Urinary bladder (tissue), 4 donors: ENCODE results near the gene ZNF541. TPM values are rescaled to one million over a fixed set of nuclear protein-coding genes. Genes with fewer than 3 reads are reported as not detected.
A peak's percentile ranks its signal among the peaks of the same experiment; 100 is the strongest.

ENCODE experiments used
- DNase-seq: peaks from one replicate; pipeline ENCODE4 v3.0.0-alpha.2; 2015; ENCODE audit errors: extremely low spot score
- H3K27ac ChIP-seq: one replicate; pipeline ENCODE4 v1.5.1; 2013; ENCODE audit warnings: low read depth, mild to moderate bottlenecking, moderate library complexity
- H3K36me3 ChIP-seq: one replicate; pipeline ENCODE4 v1.6.1; 2013; ENCODE audit warnings: mild to moderate bottlenecking, moderate library complexity; ENCODE audit not compliant: insufficient read depth
- H3K4me1 ChIP-seq: one replicate; pipeline ENCODE4 v1.6.1; 2013; ENCODE audit warnings: mild to moderate bottlenecking, moderate library complexity; ENCODE audit not compliant: insufficient read depth
- H3K4me3 ChIP-seq: one replicate; pipeline ENCODE4 v1.5.1; 2013; ENCODE audit warnings: low read depth, low read length
- WGBS: extraction: QIAGEN DNeasy Blood & Tissue Kit; methylation state at CpG from one replicate; pipeline ENCODE4 v1.1.7; 2013; 5-methylcytosine and 5-hydroxymethylcytosine counted together
- polyA plus RNA-seq: library from polyadenylated mRNA; stranded (reverse); fragments of 200-250 nt; gene quantifications from one replicate; pipeline ENCODE4 v1.2.3, GENCODE V29; 2013
- total RNA-seq: library from RNA; depleted of rRNA; stranded (reverse); fragments of >200 nt; gene quantifications from one replicate; pipeline ENCODE4 v1.2.3, GENCODE V29; 2014
- donor health status: healthy with polysubstance abuse.
- donor health status: healthy.

Gene ZNF541, protein sequence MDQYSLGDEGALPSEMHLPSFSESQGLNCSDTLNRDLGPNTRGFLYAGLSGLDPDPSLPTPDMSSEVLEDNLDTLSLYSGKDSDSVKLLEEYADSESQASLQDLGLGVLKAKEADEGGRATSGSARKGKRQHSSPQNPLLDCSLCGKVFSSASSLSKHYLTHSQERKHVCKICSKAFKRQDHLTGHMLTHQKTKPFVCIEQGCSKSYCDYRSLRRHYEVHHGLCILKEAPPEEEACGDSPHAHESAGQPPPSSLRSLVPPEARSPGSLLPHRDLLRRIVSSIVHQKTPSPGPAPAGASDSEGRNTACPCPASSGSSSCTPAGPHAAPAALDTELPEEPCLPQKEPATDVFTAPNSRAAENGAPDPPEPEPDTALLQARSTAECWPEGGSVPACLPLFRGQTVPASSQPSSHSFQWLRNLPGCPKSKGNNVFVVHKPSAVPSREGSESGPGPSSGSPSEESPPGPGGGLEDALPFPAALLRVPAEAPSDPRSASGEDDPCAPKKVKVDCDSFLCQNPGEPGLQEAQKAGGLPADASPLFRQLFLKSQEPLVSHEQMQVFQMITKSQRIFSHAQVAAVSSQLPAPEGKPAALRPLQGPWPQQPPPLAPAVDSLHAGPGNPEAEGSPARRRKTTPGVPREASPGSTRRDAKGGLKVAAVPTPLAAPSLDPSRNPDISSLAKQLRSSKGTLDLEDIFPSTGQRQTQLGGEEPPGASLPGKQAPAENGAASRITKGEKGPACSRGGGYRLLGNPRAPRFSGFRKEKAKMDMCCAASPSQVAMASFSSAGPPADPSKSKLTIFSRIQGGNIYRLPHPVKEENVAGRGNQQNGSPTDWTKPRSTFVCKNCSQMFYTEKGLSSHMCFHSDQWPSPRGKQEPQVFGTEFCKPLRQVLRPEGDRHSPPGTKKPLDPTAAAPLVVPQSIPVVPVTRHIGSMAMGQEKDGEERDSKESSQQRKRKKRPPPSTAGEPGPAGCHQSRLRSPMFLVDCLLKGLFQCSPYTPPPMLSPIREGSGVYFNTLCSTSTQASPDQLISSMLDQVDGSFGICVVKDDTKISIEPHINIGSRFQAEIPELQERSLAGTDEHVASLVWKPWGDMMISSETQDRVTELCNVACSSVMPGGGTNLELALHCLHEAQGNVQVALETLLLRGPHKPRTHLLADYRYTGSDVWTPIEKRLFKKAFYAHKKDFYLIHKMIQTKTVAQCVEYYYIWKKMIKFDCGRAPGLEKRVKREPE (N-terminal part only)
- total RNA-seq, result 0.16 TPM
- 0.25 TPM for polyA plus RNA-seq

DNA sequence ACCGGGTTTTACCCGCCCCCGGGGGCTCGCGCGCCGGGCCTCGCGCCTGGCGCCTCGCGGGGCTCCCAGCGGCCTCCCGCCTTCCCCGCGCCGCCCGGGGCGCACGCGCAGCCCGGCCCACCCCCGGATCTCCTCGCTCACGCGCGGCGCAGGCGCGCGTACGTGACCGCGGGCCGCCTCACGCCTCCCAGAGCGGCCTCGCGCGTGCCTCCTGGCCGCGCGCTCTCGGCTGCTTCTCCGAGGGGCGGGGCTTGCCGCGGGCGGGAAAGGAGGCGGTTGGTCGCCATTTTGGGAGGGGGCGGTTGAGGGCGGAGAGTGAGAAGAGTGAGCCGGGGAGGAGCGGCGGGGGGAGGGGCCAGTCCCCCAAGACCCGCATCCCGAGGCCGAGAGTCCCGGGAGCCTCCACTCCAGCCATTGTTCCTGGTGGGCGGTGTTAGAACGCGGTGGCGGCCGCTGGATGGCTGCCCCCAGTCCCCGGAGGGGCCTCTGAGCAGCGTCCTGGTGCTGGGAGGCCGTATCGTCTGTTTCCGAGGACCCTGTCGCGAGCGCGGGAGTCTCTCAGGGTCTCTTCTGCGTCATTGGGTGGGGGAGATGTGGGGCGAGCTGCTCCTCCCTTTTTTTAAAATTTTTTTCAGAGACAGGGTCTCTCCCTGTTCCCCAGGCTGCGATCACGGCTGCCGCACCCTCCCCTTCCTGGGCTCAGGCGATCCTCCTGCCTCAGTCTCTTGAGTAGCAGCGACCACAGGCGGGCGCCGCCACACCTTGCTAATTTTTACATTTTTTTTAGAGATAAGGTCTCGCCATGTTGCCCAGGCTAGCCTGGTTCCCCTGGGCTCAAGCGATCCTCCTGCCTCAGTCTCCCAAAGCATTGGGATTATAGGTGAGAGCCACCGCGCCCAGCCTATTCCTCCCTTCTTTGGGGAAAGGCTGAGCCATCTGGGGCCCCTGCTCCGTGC is at the start of gene ZNF541:
ZNF541 (minus strand) TSS at position 78 of the 956 bp plus-strand sequence. CDS start 17,292 bp downstream, outside the sequence.
- Histone ChIP-seq H3K4me1 (no peaks in the 10 kb centered on the region), H3K4me3 (peak within 1 kb of the TSS; percentile 28), H3K36me3 (no peaks in the 10 kb centered on the region), H3K27ac (no peak within 1 kb of the TSS)
- WGBS, result 14% methylated on average over 89 of the region's 89 CpGs
- no peak for DNase-seq

DNA sequence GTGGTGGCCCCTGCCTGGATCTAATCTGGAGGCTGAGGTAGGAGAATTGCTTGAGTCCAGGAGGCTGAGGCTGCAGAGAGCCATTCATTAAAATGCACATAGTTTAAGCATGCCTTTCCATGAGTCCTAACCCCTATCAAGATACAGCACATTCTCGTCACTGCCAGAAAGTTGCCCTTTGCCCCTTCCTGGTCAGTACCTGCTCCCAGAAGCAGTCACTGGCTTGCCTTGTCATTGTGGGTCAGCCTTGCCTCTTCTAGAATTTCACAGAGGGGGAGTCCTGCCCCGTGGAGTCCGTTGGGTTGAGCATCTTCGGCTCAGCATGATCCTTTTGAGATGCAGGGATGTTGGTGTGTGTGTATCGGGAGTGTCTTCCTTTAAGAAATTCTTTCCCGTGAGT is 46.8 kb upstream of the ZNF541 start:
- DNase-seq, result no peak
- Histone ChIP-seq H3K36me3 (no peaks in the 10 kb centered on the region), H3K4me3 (no peak overlapping the region), H3K27ac (no peak overlapping the region), H3K4me1 (peaks cover 1% of the 10 kb centered on the region)
- 70% methylated on average over 6 of the region's 6 CpGs for WGBS

DNA sequence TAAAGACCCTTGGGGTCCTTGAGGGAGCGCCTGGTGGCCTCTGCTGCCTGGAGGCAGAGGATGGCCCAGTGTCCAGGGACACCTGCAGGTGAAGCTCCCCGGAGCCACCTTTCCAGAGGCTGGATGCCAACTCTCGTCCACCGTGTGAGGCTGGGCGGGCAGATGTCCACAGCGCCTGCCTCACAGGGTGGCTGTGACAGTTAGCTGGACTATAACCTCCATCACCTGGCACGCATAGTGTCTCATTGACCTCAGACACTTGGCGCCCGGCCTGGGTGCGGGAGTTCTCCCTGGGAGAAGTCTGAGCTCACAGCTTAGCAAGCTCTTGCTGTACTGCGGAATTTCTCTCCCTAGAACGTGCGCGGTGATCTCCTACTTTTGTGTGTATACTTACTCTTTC is 45.8 kb upstream of the ZNF541 start:
- no peak overlapping the region for H3K4me3 ChIP-seq
- H3K36me3 ChIP-seq, result no peaks in the 10 kb centered on the region
- no peaks in the 10 kb centered on the region for H3K4me1 ChIP-seq
- WGBS, result 59% methylated on average over 14 of the region's 14 CpGs
- no peak overlapping the region for H3K27ac ChIP-seq
- no peak for DNase-seq

DNA sequence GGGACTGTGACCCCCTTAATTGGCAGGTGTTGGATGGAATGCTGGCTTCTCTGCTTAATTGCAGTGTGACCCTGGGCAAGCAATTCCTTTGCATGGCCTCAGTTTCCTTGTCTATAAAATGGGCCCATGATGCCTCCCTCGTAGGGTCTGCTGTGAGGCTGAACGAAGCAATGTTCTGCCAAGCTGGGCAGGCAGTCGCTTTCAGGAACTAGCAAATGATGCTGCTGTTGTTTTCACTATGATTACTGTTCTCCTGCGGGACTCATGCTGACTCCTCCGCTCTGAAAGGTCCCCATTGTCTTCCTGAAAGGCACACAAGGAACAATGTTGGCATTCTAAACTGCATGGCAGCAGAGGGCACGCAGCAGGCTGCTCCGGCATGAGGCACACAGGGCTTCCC is 42.8 kb upstream of the ZNF541 start:
- WGBS, result 85% methylated on average over 7 of the region's 7 CpGs
- H3K27ac ChIP-seq, result no peak overlapping the region

DNA sequence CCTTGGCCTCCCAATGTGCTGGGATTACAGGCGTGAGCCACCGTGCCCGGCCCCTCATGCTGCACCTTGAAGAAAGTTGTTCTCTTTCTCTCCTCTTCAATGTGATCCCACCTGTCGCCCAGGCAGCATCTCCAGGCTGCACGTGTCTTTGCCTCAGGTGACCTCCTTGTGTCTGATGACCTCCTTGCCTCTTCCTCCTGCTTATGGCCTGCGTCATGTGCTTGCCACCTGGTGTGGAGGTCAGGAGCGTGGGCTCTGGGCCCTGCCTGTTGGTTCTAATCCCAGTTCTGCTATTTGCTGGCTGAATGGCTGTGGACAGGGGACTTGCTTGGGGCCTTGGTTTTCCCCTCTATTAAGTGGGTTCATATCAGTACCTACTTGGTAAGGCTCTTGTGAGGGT is 42.3 kb upstream of the ZNF541 start:
- H3K36me3 ChIP-seq, result no peaks in the 10 kb centered on the region
- H3K4me3 ChIP-seq, result no peak overlapping the region
- WGBS, result 82% methylated on average over 7 of the region's 7 CpGs
- no peak for DNase-seq
- peaks cover 2% of the 10 kb centered on the region for H3K4me1 ChIP-seq
- H3K27ac ChIP-seq, result no peak overlapping the region

More for the DNA sequence above, 42.8 kb upstream of the ZNF541 start:
- no peak for DNase-seq
- H3K4me1 ChIP-seq, result no peaks in the 10 kb centered on the region
- H3K36me3 ChIP-seq, result no peaks in the 10 kb centered on the region
- H3K4me3 ChIP-seq, result no peak overlapping the region

DNA sequence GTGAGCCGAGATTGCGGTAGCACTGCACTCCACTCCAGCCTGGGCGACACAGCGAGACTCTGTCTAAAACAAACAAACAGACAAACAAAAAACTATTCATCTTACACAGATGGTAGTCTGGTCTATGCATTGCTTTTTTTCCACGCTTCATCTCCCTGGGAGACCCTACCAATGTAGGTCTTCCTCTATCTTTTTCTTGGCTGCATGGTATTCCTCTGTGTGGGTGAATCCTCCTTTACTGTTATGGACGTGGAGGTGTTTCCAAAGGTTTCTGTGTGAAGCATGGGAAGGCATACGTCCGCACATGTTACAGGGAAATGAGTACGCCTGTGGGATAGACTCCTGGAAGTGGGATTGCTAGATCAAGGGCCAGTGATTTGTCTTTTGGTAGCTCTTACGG is 41.6 kb upstream of the ZNF541 start:
- Histone ChIP-seq H3K27ac (no peak overlapping the region), H3K4me3 (no peak overlapping the region), H3K36me3 (no peaks in the 10 kb centered on the region), H3K4me1 (peaks cover 2% of the 10 kb centered on the region)
- no peak for DNase-seq
- WGBS, result 96% methylated on average over 10 of the region's 10 CpGs

DNA sequence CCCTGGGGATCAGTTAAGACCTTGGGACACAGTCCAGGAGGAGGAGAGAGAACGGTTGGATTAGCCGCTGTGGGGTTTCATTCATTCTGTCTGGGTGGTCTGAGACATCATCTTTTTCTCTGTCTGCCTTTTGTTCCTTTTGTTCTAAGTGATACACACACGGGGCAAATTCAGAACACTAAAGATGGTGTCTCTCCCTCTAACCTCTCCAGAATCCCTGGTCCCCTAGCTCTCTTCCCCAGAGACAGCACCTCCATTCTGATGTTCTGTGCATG is 41.0 kb upstream of the ZNF541 start:
- WGBS, result 37% methylated on average over 3 of the region's 3 CpGs
- Histone ChIP-seq H3K36me3 (no peaks in the 10 kb centered on the region), H3K4me1 (peaks cover 2% of the 10 kb centered on the region), H3K4me3 (no peak overlapping the region), H3K27ac (no peak overlapping the region)
- no peak for DNase-seq

DNA sequence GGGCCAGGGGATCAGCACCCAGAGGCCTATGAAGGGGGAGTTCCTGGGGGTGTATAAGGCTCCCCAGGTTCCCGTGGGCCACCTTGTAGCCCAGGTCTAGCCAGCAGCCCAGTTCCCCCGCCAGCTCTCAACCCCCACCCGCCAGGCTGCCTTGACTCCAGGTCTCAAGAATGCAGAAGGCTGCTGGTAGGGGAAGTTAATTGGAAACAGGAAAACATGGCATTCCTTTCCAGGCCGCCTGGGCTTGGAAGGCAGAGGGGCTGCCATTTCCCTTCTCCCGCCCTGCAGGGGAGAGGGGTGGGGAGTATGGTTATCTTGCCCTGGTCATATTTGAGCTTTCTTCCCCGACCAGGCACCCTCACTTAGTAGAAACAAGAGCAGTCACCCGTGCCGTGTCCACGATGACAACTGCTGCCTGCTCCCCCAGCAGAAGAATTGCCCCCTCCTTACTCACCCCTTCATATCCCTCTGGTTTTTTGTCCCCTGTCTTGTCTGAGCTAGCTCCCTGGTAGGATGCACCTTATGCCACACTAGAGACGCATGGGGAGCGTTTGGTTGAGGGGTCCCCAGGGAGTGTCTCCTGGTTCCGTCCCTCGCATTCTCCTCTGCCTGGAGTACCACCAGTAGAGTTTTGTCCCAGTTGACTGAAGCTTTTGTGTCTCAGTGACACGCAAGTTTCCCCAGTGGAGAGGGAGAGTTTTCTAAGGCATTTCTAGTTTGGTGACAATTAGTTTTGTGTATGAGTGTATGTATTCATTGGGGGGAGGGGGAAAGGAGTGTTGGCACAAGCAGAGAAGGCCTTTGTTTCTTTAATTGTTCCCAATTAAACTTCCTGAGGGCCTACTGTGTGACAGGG is 40.4 kb upstream of the ZNF541 start:
- WGBS, result 48% methylated on average over 14 of the region's 14 CpGs
- no peak overlapping the region for H3K27ac ChIP-seq
- peaks cover 2% of the 10 kb centered on the region for H3K4me1 ChIP-seq
- no peak overlapping the region for H3K4me3 ChIP-seq
- no peak for DNase-seq
- H3K36me3 ChIP-seq, result no peaks in the 10 kb centered on the region

DNA sequence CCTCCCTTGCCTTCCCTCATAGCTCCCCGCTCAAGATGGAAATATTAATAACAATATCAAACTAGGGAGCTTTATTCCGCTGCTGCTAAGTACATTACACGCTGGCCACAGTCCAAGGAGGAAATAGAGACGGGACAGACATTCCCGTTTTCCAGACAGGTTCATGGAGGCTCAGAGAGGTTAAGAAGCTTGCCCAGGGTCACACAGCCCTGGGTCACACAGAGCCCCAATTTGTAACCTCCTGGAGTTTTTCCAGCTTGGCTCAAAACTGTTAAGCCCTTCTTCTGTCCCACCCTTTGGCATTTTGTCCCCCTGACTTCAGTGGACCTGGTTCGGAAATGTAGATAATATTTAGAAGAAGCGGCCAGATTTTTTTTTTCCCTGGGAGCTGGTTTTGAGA is 38.0 kb upstream of the ZNF541 start:
- peak overlapping the region; percentile 98 for H3K4me3 ChIP-seq
- no peak for DNase-seq
- no peaks in the 10 kb centered on the region for H3K36me3 ChIP-seq
- no peak overlapping the region for H3K27ac ChIP-seq
- WGBS, result 46% methylated on average over 7 of the region's 7 CpGs
- H3K4me1 ChIP-seq, result peaks cover 2% of the 10 kb centered on the region

DNA sequence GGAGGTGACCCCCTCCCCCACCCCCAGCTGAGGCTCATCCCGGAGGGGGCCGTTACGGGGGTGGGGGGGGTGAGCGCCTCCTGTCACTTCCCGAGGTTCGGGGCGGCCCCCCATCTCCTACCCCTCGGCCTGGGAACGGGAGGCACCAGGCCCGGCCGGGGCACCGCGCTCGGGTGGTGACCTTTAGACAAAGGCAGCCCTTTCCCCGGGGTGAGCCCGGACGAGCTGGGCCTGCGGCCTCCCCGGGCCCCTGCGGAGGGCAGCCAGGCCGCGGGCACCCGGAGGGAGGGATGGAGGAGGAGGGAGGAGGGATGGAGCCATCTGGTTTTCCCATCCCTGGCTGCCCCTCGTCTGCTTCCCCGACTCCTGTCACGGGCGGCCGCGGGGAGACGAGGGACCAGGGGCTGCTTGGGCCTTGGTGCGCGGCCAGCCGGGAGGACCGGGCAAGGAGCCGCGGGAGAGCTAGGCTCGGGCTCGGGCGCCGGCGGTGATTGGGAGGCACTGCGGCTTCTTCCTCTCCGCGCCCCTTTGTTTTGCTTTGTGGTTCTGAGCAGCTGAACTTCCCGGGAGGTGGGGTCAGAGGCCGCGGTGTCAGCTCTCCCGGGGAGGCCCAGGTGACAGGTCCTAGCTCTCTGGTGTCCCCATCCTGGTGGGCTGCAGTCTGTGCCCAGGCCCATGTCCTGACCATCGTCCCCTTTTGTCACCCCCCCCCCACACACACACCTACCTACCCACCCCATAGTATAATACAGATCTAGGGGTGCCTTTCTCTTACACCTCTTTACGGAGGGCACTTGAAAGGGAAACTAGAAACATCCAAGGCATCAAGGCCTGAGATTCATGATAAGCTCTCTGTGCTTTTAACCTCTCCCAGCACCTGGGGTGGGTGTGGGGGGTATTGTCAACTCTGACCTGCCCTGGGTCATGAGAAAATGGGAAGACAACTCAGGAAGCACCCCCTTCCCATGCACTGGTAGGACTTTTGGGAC is 37.3 kb upstream of the ZNF541 start:
- H3K4me1 ChIP-seq, result peaks cover 2% of the 10 kb centered on the region
- H3K4me3 ChIP-seq, result peak overlapping the region; percentile 98
- H3K36me3 ChIP-seq, result no peaks in the 10 kb centered on the region
- H3K27ac ChIP-seq, result peak overlapping the region; percentile 82
- under 1% methylated on average over 50 of the region's 50 CpGs for WGBS
- DNase-seq, result no peak
